ENCODE data around the gene CYFIP2. TPM values are rescaled to one million over a fixed set of nuclear protein-coding genes. Genes with fewer than 3 reads are reported as not detected.

The CYFIP2 gene
- polyA plus RNA-seq, 1 donor (not counting 4 experiments of a cell fraction or from before 2014, with no cell fraction given): 0.62 TPM

DNA sequence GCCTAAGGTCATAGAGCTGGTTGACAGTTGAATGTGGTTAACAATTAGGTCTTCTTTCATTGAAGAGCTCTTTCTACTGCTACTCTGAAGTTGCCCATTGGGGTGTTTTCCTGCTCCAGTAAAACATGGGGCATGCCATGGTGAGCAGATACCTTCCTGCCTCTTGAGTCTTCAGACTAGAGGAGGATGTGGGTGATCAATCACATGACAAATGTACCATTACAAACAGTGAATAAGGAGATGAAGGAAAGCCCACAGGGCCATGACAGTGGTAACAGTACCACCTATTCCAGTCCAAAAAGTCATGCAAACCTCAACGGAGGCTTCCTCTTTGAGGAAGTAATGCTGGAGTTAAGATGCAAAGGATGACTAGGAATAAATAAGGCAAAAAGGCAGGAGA, 73.5 kb downstream of the CYFIP2 start:
- no peaks in the 10 kb centered on the region for H3K79me2 ChIP-seq (ENCODE audit: control insufficient read depth, insufficient read depth, low read length)
- no peak overlapping the region for H3K4me2 ChIP-seq (ENCODE audit: control insufficient read depth, extremely low read depth, insufficient read depth, low read depth, low read length)
- dilution Hi-C loops (cut with MboI; ENCODE audit: extremely low pct_ligation_motif_present, low sequenced_read_pairs): no loop called here
- no peak overlapping the region for H3K27ac ChIP-seq (ENCODE audit: control insufficient read depth, insufficient read depth, low read length)
- no peak for FAIRE-seq
- no peaks in the 10 kb centered on the region for H3K9me3 ChIP-seq (ENCODE audit: control insufficient read depth, low read depth, low read length)
- H3K4me1 ChIP-seq (ENCODE audit: control insufficient read depth, extremely low read depth, insufficient read depth, low read length): no peaks in the 10 kb centered on the region
- H3K27me3 ChIP-seq (ENCODE audit: control insufficient read depth, extremely low read depth, insufficient read depth, low read length): no peaks in the 10 kb centered on the region
- no peak overlapping the region for H3K4me3 ChIP-seq (ENCODE audit: control insufficient read depth in 2 of 3, extremely low read depth in 1 of 3, insufficient read depth in 2 of 3, low read depth in 1 of 3, low read length in 3 of 3)
- H2AFZ ChIP-seq (ENCODE audit: control insufficient read depth, low read length): no peak overlapping the region
- no peaks in the 10 kb centered on the region for H3K9me1 ChIP-seq (ENCODE audit: control insufficient read depth, extremely low read depth, insufficient read depth, low read length)
- no peak for DNase-seq (ENCODE audit: low read depth, low spot score)
- no peaks in the 10 kb centered on the region for H4K20me1 ChIP-seq (ENCODE audit: control insufficient read depth, extremely low read depth, insufficient read depth, low read length)
- TF ChIP-seq, protein P1, sequence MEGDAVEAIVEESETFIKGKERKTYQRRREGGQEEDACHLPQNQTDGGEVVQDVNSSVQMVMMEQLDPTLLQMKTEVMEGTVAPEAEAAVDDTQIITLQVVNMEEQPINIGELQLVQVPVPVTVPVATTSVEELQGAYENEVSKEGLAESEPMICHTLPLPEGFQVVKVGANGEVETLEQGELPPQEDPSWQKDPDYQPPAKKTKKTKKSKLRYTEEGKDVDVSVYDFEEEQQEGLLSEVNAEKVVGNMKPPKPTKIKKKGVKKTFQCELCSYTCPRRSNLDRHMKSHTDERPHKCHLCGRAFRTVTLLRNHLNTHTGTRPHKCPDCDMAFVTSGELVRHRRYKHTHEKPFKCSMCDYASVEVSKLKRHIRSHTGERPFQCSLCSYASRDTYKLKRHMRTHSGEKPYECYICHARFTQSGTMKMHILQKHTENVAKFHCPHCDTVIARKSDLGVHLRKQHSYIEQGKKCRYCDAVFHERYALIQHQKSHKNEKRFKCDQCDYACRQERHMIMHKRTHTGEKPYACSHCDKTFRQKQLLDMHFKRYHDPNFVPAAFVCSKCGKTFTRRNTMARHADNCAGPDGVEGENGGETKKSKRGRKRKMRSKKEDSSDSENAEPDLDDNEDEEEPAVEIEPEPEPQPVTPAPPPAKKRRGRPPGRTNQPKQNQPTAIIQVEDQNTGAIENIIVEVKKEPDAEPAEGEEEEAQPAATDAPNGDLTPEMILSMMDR (optimal IDR thresholded peaks at IDR 0.05 in 1 of 3, IDR thresholded peaks at IDR 0.05 in 1 of 3, conservative IDR thresholded peaks at IDR 0.05 in 1 of 3; ENCODE audit: extremely low read depth in 1 of 3, insufficient read depth in 2 of 3, low read length in 3 of 3): no peak
- TF ChIP-seq EZH2 (IDR thresholded peaks at IDR 0.05; ENCODE audit: low read length): no peak
- H3K9ac ChIP-seq (ENCODE audit: control insufficient read depth, extremely low read depth, insufficient read depth, low read length): no peak overlapping the region
- H3K36me3 ChIP-seq (ENCODE audit: control insufficient read depth in 2 of 2, extremely low read depth in 1 of 2, insufficient read depth in 2 of 2, low read length in 2 of 2): no peaks in the 10 kb centered on the region

DNA sequence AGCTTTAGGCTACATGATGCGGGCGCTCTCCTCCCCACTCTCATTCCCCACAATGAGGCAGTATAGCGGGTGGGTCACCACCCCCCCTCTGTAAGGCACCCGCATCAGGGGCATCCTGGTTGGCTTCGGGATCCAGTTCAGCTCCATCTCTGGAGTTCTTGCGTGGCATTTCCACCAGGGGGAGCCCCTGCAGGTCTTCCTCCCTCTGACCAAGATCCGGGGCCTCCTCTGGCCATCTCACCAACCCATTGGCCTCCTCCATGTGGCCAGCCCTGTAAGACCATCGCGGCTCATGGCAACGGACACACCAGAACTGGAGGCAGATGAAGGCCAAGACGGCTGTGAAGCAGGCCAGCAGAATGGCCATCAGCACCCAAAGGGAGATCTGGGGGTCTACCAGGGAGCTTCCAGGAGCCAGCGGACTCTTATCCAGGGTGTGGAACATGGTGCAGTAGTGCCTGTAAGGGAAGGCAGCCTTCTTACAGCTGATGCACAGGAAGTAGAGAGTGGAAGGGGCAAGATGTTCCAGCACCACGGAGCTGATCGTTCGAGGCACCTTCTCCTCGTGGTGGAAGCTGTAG, 77.0 kb downstream of the CYFIP2 start:
- Histone ChIP-seq H3K4me2 (ENCODE audit: control insufficient read depth, extremely low read depth, insufficient read depth, low read depth, low read length) (no peak overlapping the region), H3K27me3 (ENCODE audit: control insufficient read depth, extremely low read depth, insufficient read depth, low read length) (no peaks in the 10 kb centered on the region), H3K4me1 (ENCODE audit: control insufficient read depth, extremely low read depth, insufficient read depth, low read length) (no peaks in the 10 kb centered on the region), H4K20me1 (ENCODE audit: control insufficient read depth, extremely low read depth, insufficient read depth, low read length) (no peaks in the 10 kb centered on the region), H3K79me2 (ENCODE audit: control insufficient read depth, insufficient read depth, low read length) (no peaks in the 10 kb centered on the region), H3K9ac (ENCODE audit: control insufficient read depth, extremely low read depth, insufficient read depth, low read length) (no peak overlapping the region), H3K4me3 (ENCODE audit: control insufficient read depth in 2 of 3, extremely low read depth in 1 of 3, insufficient read depth in 2 of 3, low read depth in 1 of 3, low read length in 3 of 3) (no peak overlapping the region), H3K27ac (ENCODE audit: control insufficient read depth, insufficient read depth, low read length) (no peak overlapping the region), H3K9me3 (ENCODE audit: control insufficient read depth, low read depth, low read length) (no peaks in the 10 kb centered on the region), H3K36me3 (ENCODE audit: control insufficient read depth in 2 of 2, extremely low read depth in 1 of 2, insufficient read depth in 2 of 2, low read length in 2 of 2) (no peaks in the 10 kb centered on the region), H2AFZ (ENCODE audit: control insufficient read depth, low read length) (no peak overlapping the region), H3K9me1 (ENCODE audit: control insufficient read depth, extremely low read depth, insufficient read depth, low read length) (no peaks in the 10 kb centered on the region)
- DNase-seq (ENCODE audit: low read depth, low spot score) (no peak), FAIRE-seq (no peak)
- TF ChIP-seq, protein P1 (optimal IDR thresholded peaks at IDR 0.05 in 1 of 3, IDR thresholded peaks at IDR 0.05 in 1 of 3, conservative IDR thresholded peaks at IDR 0.05 in 1 of 3; ENCODE audit: extremely low read depth in 1 of 3, insufficient read depth in 2 of 3, low read length in 3 of 3): peak; percentile 55 to 78 (median 62)
- TF ChIP-seq EZH2 (IDR thresholded peaks at IDR 0.05; ENCODE audit: low read length): no peak
- dilution Hi-C loops (cut with MboI; ENCODE audit: extremely low pct_ligation_motif_present, low sequenced_read_pairs): no loop called here
